Right cardiac atrium (tissue), 5 donors: ENCODE data around the gene ISG20. TPM values are rescaled to one million over a fixed set of nuclear protein-coding genes. Genes with fewer than 3 reads are reported as not detected.
A peak's percentile ranks its signal among the peaks of the same experiment; 100 is the strongest.

Experiments
- ATAC-seq, 2 donors: fragments of 200-7000 bp; cut with Tn5 transposase; one replicate each; pipeline versions ENCODE4 v1.8.0 to v1.9.1; 2020; ENCODE audit warnings: moderate library complexity in 2 of 2, mild to moderate bottlenecking in 1 of 2
- DNase-seq, 3 donors: peaks; one replicate each; pipeline ENCODE4 v3.0.0-alpha.2; 2020
- H3K27ac ChIP-seq: one replicate; pipeline ENCODE4 v1.5.1; 2013; ENCODE audit warnings: mild to moderate bottlenecking, low read length, control low read depth, moderate library complexity
- H3K27me3 ChIP-seq: one replicate; pipeline ENCODE4 v1.6.1; 2013; ENCODE audit not compliant: control insufficient read depth, insufficient read depth
- H3K4me1 ChIP-seq: one replicate; pipeline ENCODE4 v1.6.1; 2013; ENCODE audit warnings: low read length; ENCODE audit not compliant: control insufficient read depth, insufficient read depth
- H3K4me3 ChIP-seq: one replicate; pipeline ENCODE4 v1.5.1; 2013; ENCODE audit warnings: low read length, control low read depth
- H3K9me3 ChIP-seq: one replicate; pipeline ENCODE4 v1.6.1; 2013; ENCODE audit warnings: low read length; ENCODE audit not compliant: control insufficient read depth
- WGBS: extraction: QIAGEN DNeasy Blood & Tissue Kit; methylation state at CpG from one replicate; pipeline ENCODE4 v1.1.7; 2013; 5-methylcytosine and 5-hydroxymethylcytosine counted together
- intact Hi-C, 4 donors: fragments of 100-400 bp; cut with DNase I; formaldehyde crosslinking; loops; one replicate each; pipeline versions ENCODE4 v1.11.0 to v1.14.0; 2022 to 2023
- polyA plus RNA-seq: library from polyadenylated mRNA; stranded (reverse); fragments of 200-250 nt; gene quantifications from one replicate; pipeline ENCODE4 v1.2.3, GENCODE V29; 2013
- total RNA-seq, 4 donors: library from RNA; stranded (reverse); fragmentation: NEBNext Ultra II Directional; extraction: Animal tissue kit (Norgen Biotek cat#: 25700); gene quantifications; one replicate each; pipeline ENCODE4 v1.2.1, GENCODE V29; 2021
- donor health status: healthy with polysubstance abuse.
- donor health status: DM: no; HTN: yes; CAD: no.
- donor health status: DM: no; HTN: no; CAD: no.
- donor health status: DM: no; HTN: yes; CAD: no; lungs with severe emphysema.
- donor health status: DM: yes; HTN: yes; CAD: no.

The ISG20 gene
- total and polyA plus RNA-seq, 5 donors = 3.4 to 5.8 (median 5.3) TPM

- 87% methylated on average over 6 of the region's 6 CpGs for WGBS
These were observed 39.9 kb downstream of the ISG20 start for GRCh38 chr15:88678755-88679154.

GRCh38 chr15:88680241-88681001 is 41.6 kb downstream of the ISG20 start:
- Histone ChIP-seq H3K4me1 (no peaks in the 10 kb centered on the region), H3K9me3 (no peaks in the 10 kb centered on the region), H3K27me3 (no peaks in the 10 kb centered on the region), H3K4me3 (no peak overlapping the region), H3K27ac (no peak overlapping the region)
- DNase-seq (no peak), ATAC-seq (no peak)
- intact Hi-C loops = no loop called here
- 86% methylated on average over 13 of the region's 13 CpGs for WGBS

More at GRCh38 chr15:88678755-88679154, 39.9 kb downstream of the ISG20 start:
- H3K27me3 ChIP-seq = no peaks in the 10 kb centered on the region
- intact Hi-C loops = no loop called here
- no peaks in the 10 kb centered on the region for H3K9me3 ChIP-seq
- no peak overlapping the region for H3K27ac ChIP-seq
- H3K4me1 ChIP-seq = no peaks in the 10 kb centered on the region
- DNase-seq (no peak), ATAC-seq (no peak)
- H3K4me3 ChIP-seq = no peak overlapping the region

GRCh38 chr15:88681610-88682221 is 42.9 kb downstream of the ISG20 start:
- DNase-seq (peak; percentile 53 to 72 (median 71)), ATAC-seq (peak; percentile 68 to 69)
- 51% methylated on average over 13 of the region's 13 CpGs for WGBS
- Histone ChIP-seq H3K4me3 (no peak overlapping the region), H3K4me1 (no peaks in the 10 kb centered on the region), H3K9me3 (no peaks in the 10 kb centered on the region), H3K27ac (no peak overlapping the region), H3K27me3 (no peaks in the 10 kb centered on the region)
- intact Hi-C loops = no loop called here

GRCh38 chr15:88684345-88684744 is 45.5 kb downstream of the ISG20 start:
- 63% methylated on average over 3 of the region's 3 CpGs for WGBS
- no peak overlapping the region for H3K4me3 ChIP-seq
- H3K27ac ChIP-seq = no peak overlapping the region
- no peaks in the 10 kb centered on the region for H3K27me3 ChIP-seq
- no peak for DNase-seq
- no peak for ATAC-seq
- H3K9me3 ChIP-seq = no peaks in the 10 kb centered on the region
- intact Hi-C loops = no loop called here
- no peaks in the 10 kb centered on the region for H3K4me1 ChIP-seq

GRCh38 chr15:88686166-88686565 is 47.4 kb downstream of the ISG20 start:
- intact Hi-C loops = no loop called here
- DNase-seq (no peak), ATAC-seq (no peak)
- Histone ChIP-seq H3K9me3 (no peaks in the 10 kb centered on the region), H3K4me1 (no peaks in the 10 kb centered on the region), H3K27ac (no peak overlapping the region), H3K4me3 (no peak overlapping the region), H3K27me3 (no peaks in the 10 kb centered on the region)
- WGBS = 77% methylated on average over 2 of the region's 2 CpGs

- Histone ChIP-seq H3K27ac (no peak overlapping the region), H3K27me3 (no peaks in the 10 kb centered on the region), H3K4me3 (no peak overlapping the region), H3K4me1 (no peaks in the 10 kb centered on the region), H3K9me3 (no peaks in the 10 kb centered on the region)
- no peak for ATAC-seq
- intact Hi-C loops = no loop called here
- WGBS = 84% methylated on average over 8 of the region's 8 CpGs
- DNase-seq = no peak
These were observed 49.6 kb downstream of the ISG20 start for GRCh38 chr15:88688394-88688933.

- intact Hi-C loops = no loop called here
- H3K4me1 ChIP-seq = no peaks in the 10 kb centered on the region
- no peak overlapping the region for H3K27ac ChIP-seq
- ATAC-seq (no peak), DNase-seq (no peak)
- H3K9me3 ChIP-seq = no peaks in the 10 kb centered on the region
- H3K4me3 ChIP-seq = no peak overlapping the region
- H3K27me3 ChIP-seq = no peaks in the 10 kb centered on the region
- 79% methylated on average over 7 of the region's 7 CpGs for WGBS
These were observed 51.5 kb downstream of the ISG20 start for GRCh38 chr15:88690331-88690730.

GRCh38 chr15:88693191-88693590 is 54.4 kb downstream of the ISG20 start:
- ATAC-seq = no peak
- no peak overlapping the region for H3K27ac ChIP-seq
- H3K9me3 ChIP-seq = no peaks in the 10 kb centered on the region
- H3K27me3 ChIP-seq = no peaks in the 10 kb centered on the region
- DNase-seq = no peak
- WGBS = 69% methylated on average over 5 of the region's 5 CpGs
- H3K4me3 ChIP-seq = no peak overlapping the region
- intact Hi-C loops = no loop called here
- no peaks in the 10 kb centered on the region for H3K4me1 ChIP-seq

GRCh38 chr15:88695101-88695500 is 56.3 kb downstream of the ISG20 start:
- Histone ChIP-seq H3K27me3 (no peaks in the 10 kb centered on the region), H3K4me3 (no peak overlapping the region), H3K27ac (no peak overlapping the region), H3K9me3 (no peaks in the 10 kb centered on the region), H3K4me1 (no peaks in the 10 kb centered on the region)
- DNase-seq (no peak), ATAC-seq (no peak)
- intact Hi-C loops = no loop called here
- 83% methylated on average over 8 of the region's 8 CpGs for WGBS

- no peak overlapping the region for H3K4me3 ChIP-seq
- ATAC-seq = peak in 1 of 2 donors; percentile 21
- intact Hi-C loops = no loop called here
- no peaks in the 10 kb centered on the region for H3K9me3 ChIP-seq
- H3K27ac ChIP-seq = no peak overlapping the region
- DNase-seq = no peak
- H3K4me1 ChIP-seq = no peaks in the 10 kb centered on the region
- WGBS = 64% methylated on average over 20 of the region's 20 CpGs
- no peaks in the 10 kb centered on the region for H3K27me3 ChIP-seq
These were observed 57.0 kb downstream of the ISG20 start for GRCh38 chr15:88695691-88696251.

GRCh38 chr15:88696254-88696653 is 57.4 kb downstream of the ISG20 start:
- no peaks in the 10 kb centered on the region for H3K4me1 ChIP-seq
- WGBS = 85% methylated on average over 3 of the region's 3 CpGs
- ATAC-seq (no peak), DNase-seq (no peak)
- no peaks in the 10 kb centered on the region for H3K27me3 ChIP-seq
- no peak overlapping the region for H3K27ac ChIP-seq
- H3K4me3 ChIP-seq = no peak overlapping the region
- intact Hi-C loops = no loop called here
- H3K9me3 ChIP-seq = no peaks in the 10 kb centered on the region
